EL (cell line): ENCODE data around the gene CPNE5.
"Not testable (repeated sequence)": the region's sequence is repeated elsewhere in the genome, so short reads cannot be mapped to it uniquely, and the experiment has no call there.

Experiments used
- DNase-seq: peaks from one replicate; pipeline ENCODE4 v3.0.0-alpha.2; 2016

The CPNE5 gene

DNA sequence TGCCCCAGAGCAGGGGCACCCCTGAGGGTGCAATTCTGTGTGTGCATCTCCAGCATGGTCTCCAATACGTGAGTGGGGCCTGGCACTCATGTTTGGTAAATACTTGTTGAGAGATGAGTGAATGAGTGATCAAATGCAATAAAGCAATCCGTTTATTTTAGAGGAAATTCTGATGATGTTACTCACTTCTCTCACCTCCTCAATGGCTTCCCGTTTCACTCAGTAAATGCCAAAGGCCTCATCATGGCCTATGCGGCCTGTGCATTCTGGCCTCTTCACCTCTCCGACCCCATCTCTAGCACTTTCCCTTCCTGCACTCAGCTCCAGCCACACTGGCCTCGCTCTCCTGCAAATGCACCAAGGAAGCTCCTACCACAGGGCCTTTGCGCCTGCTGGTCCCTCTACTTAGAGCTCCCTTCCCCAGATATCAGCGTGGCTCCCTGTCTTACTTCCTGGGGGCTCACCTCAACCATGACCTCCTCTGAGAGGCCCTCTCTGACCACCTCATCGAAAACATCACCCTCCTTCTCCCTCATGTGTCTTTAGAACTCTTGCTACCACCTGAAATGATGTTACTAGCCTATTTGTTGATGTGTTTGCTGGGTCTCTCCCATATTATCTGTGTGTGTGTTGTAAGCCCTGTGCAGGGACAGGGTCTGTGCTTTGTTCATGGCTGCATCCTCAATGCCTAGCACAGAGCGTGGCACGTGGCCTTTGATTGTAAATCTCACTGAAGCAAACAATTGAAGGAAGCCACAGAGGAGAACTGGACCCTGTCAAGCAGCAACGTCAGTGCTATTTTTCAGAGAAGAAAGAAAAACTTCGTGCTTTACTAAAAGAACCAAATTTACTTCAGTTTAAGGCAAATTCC is 99.1 kb downstream of the CPNE5 start:
- peak; percentile 50 for DNase-seq

DNA sequence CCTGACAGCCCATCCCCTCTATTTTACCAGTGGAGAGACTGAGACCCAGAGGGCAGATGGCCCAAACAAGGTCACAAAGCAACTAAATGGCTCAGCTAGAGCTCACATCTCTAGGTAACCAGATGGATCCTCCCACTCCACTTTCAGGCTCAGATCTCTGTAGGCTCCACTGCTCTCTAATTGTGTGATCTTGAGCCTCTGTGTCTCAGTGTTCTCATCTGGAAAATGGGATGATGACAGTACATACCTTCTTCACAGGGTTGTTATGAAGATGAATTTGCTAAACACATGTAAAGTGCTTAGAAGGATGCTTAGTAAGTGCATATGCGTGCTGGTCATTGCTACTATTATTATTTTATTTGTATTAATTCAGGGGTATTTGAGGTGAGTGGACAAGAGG is 101.1 kb downstream of the CPNE5 start:
- DNase-seq: no peak

DNA sequence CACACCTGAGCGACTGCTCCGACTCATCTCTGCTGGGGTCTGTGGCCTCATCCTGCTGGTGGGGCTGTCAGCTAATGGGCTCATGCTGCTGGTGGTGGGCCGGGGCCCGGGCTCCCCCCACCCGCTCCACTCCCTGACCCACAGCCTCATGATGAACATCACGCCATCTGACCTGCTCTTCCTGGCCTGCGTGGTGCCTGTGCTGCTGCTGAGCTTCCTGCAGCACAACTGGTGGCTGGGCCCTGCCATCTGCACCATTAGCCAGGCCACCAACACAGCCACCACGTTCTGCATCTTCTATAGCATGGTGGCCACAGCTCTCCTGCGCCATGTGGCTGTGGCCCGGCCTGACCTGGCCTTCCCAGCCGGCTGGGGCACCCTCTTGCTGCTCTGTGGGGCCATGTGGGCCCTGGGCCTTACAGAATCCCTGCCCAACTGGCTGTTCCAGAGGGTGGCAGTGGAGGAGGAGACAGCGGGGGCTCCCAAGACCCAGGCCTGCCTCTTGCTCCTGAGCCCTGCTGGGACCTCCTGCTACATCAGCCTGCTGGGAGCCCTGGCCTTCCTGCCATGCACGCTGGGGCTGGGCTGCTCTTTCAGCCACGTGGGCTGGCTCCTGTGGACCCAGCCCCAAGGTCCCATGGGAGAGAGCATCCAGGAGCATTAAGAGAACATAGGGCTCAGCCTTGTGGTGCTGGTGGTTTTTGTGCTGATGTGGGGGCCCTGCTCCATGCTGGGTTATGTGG is 102.0 kb downstream of the CPNE5 start:
- DNase-seq: no peak

DNA sequence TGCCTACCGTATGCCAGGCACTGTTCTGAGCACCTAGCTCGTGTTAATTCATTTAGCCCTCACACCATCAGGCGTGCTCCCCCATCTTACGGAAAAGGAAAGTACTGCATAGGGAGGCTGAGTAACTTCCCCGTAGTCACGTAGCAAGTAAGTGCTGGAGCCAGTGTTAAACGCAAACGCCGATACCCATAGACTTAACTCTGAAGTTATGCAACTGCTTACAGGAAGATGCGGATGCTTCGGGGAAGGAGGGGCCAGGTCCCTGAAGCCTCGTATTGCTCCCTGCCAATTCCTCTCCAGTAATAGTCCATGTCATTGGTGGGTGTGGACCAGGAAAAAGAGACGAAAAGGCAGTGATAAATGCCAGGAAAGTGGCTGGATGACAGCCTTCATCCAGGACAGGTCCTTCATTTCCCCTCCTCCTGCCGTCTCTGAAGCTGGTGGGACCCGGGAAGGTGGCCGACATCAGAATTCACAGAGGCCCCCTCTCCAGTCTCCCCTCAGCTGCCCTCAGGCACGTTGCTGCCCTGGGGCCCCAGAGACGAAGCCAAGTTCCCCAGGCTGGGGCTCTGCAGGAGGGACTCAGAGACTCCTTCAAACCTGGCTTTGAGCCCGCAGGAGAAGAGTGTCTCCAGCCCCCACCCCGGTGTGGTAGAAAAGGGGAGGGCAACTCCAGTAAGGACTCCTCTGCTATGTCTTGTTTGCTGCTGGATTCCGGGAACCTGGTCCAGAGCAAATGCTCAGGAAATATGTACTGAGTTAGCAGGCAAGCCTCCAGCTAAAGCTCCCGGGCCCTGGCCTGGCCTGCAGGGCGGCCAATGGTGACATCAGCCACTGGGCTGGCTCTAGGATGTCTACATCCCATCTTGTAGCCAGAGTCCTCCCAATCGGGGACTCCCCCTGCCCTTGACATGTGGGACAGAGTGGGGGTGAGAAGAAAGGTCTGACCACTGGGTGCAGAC is 103.9 kb downstream of the CPNE5 start:
- DNase-seq: peak; percentile 78

DNA sequence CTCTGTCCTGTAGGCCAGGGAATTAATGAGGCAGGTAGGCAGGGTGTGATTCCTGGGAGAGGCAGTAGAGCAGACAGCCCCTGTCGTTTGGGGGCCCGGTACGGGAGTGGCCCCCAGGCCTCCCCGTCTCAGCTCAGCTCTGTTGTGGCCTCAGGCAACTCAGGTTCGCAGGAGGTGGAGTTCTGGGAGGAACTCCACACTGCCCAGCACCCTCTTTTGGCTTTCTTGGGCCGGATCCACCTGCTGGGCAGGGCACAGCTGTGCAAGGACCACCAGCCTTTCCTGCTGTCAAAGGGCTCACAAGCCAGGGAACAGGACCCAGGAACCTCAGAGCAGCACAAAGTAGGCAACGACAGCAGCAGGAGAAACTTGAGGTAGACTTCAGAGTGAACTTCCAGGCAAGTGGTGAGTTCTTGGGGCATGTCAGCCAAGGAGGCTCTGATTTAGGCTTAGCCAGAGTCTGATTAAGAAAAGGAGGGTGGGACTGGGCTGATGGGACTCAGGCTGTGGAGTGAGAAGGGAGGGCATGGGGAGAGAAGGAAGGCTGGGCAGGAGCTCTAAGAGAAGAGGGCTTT is 104.7 kb downstream of the CPNE5 start:
- DNase-seq: no peak

DNA sequence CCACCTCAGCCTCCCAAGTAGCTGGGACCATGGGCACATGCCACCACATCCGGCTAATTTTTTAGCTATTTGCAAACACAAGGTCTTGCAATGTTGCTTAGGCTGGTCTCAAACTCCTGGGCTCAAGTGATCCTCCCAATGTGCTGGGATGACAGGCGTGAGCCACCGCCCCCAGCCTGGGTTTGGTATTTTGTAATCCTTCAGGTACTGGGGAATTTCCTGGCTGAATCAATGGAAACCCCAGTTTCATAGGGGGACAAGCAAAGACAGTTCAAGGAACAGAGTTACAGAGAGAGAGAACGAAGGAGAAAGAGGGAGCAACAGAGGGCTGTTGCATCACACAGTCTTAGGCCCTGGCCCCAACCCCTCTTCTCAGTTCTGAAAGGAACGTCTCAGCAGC is 105.9 kb downstream of the CPNE5 start:
- no peak for DNase-seq

DNA sequence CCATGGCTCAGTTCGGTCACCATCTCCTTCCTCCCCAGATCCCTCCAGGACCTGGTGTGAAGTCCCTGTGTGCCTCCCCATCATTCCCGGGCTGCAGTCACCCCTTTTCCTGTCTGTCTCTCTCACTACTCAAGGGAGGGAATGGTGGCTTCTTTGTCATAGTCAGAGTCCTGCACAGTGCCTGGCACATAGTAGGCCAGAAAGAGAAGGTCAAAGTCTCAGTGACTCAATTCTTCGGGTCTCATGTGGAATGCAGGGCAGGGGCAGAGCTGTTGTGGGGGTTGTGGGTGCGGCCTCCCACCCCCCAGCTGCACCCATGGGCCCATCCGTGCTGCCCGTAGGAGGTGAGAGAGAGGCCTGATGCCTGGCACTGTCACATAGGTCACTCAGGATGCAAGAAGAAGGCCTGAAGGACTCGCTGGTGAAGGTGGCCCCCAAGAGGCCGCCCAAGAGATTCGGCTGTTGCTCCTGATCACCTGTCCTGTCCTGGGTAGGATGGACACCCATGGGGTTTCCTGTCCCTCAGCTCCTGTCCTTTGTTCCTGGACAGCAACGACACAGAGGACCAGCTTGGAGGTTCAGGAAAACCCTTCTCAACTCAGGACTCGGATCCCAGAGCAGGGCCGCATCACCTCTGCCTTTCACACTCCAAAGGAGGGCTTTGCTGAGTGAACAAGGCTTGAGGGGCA is 107.5 kb downstream of the CPNE5 start:
- DNase-seq: no peak

DNA sequence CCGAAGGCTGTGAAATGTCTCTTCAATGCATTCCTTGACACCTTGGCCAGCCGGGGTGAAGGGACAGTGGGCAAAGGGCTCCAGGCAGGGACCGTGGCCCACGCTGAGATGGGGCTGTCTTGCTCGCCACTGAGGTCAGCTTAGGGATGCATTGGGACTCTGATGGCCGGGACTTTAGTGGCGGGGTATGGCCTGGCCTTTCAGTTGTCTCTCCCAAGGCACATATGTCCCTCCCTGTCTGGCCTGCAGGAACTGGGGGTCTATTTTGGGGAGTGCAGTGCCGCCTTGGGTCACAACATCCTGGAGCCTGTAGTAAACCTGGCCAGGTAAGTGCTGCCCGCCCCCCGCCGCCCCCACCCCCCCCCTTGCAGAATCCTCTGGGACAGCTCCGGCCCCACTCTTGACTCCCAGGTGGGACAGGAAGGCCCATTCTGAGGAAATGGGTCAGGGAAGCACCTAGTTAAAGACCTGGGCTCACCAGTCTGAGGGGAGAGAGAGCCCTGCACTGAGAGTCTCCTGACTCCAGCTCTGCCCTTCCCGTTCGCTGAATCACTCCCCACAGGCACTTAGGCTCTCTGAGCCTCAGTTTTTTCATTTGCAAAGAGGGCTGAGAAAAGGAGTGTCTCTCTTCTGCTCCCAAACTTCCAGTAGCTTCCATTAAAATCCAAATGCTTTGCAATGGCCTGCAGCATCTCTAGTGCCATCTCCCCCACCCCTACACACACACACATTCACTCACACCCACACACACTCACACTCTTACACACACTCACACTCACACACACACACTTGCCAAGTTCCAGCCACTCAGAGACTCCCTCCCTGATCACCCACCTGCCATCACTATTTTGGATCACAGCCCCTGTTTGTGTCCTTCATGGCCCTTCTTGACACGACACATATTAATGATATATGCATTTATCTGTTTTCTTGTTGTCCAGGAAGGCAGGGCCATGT is 108.5 kb downstream of the CPNE5 start:
- no peak for DNase-seq

DNA sequence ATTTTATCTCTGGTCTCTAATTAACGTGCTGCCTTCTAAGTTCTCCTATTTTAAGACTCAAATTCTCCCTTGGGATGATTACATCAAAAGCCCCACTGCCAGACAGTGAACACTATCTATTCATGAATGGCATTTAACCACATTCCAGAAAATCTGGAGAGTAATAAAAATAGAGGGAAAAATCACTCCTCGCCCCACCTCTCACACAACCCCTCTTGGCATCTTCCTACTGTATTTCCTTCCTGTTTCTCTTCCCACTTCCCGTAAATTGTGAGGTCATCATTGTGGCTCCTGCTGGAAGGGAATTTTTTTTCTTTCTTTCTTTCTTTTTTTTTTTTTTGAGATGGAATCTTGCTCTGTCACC is 110.1 kb downstream of the CPNE5 start:
- peak; percentile 45 for DNase-seq

DNA sequence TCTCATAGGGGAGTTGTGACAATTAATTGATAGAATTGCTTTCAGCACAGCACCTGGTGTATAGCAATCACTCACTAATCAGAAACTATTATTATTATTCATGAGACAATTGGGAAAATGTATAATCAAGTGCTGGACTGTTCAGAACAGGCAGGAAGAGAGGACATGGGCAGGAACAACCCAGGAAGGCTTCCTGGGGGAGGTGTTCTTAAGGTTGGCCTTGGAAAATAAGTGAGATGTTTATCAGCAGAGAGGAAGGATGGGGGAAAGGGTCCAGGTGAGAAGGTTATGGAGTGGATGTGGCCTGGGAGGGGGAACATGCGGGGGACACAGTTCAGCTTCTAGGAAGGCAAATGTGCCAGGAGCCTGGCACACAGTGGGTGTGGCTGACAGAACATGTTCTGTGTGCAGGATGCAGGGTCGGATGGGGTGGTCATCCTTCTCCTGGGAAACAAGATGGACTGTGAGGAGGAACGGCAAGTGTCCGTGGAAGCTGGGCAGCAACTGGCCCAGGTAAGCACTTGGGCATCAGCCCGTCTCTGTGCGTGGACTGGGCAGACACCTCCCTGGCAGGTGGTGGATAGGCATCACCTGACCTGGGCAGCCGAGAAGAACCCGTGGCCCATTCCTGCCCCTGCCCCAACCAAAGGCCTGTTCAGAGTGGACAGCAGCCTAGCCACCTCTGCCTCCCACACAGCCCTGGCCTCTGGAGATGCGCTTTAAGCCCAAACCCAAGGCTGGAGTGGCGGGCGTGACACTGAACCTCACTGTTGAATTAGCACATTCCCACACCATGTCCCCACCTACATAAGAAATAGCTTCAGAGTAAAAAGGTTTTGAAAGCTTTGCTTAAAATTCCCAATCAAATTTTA is 110.7 kb downstream of the CPNE5 start:
- DNase-seq: no peak

DNA sequence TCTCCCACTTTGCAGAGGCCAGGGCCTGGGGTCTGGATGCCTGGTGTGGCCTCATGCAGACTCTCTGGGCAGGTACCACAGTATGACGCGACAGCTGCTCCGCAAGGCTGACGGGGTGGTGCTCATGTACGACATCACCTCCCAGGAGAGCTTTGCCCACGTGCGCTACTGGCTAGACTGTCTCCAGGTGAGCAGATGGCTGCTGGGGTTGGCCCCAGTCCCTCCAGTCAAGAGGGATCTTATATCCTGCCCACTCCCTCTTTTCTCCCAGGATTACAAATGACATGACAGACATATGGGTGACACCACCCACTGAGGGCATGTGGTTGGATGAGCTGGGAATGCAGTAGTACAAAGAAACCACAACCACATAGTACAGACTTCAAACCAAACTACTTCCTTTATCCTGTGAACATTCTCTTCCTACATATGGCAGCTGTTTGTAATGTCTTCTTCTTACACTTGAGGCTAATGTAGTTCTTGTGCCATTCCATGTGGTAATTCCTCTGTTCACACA is 111.7 kb downstream of the CPNE5 start:
- peak; percentile 23 for DNase-seq

DNA sequence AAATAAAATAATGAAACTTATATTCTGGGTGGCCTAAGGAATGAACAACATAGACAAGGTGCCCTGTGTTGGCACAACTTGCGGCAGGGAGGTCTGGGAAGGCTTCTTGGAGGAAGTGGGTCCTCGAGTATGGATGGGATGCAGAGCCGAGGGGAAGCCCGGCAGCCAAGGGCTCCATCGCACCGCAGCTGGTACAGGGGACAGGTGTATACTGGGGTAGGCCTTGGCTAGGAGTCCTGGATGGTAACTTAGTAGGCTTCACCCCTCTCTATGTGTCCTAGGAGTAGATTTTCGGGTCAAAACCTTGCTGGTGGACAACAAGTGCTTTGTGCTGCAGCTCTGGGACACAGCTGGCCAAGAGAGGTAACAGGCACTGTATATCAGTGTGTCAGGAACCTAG is 113.7 kb downstream of the CPNE5 start:
- DNase-seq: no peak

DNA sequence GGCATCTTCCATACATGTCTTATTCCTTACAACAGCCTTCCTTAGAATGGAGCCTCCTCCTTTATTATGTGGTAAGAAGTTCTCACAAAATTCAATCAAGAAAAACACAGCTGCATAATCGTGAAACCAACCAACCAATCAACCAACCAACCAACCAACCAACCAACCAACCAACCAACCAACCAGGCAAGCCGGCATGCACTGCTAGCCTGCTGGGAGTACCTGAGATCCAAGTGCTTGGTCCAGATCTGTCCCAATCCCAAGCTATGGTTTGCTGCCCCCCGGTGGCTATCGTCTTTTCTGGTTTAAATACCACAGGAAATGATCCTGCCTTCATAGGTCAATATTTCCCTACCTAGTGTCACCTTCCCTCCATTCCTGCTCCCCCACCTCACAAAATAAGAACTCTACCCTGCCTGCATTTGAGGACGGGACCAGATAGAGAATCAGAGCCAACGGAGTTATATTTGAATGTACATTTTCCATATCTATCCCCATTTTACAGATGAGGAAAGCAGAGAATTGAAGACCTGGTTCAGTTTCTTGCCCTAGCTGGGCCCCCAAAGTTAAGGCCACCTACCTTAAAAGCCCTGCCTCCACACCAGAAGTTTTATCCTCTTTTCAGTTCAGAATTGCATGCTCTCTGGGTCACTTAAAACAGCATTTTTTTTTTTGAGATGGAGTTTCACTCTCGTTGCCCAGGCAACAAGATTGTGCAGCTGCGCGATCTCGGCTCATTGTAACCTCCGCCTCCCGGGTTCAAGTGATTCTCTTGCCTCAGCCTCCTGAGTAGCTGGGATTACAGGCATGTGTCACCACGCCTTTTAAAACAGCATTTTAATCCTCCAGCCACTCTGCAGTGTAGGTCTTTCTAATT is 114.5 kb downstream of the CPNE5 start:
- DNase-seq: peak; percentile 65

DNA sequence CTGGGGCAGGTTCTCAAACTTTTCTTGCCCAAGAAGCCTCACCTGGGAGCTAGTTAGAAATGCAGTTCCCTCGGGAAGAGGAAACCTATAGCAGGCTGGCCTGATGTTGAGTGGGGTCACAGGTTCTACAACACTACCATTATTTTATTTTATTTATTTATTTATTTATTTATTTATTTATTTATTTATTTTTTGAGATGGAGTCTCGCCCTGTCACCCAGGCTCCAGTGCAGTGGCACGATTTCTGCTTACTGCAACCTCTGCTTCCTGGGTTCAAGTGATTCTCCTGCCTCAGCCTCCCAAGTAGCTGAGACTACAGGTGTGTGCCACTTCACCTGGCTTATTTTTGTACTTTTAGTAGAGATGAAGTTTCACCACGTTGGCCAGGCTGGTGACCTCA is 115.3 kb downstream of the CPNE5 start:
- not testable (repeated sequence) for DNase-seq

DNA sequence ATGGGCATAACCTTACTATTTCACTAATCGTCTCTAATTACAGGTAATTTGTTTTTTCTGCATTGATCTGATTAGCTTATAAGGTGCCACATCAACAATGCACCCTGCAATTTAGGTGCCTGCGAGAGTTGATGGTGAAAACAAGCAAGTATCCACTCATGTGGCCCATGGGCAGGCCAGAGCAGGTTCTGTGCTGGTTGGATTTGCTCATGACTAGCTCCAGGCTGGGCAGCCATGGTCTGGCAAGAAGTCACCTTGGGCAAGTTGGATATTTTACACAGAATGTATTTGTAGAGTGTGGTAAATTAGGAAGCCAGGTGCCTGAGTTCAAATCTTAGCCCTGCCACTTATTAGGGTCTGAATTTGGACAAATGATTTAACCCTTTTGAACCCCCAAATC is 116.4 kb downstream of the CPNE5 start:
- no peak for DNase-seq

DNA sequence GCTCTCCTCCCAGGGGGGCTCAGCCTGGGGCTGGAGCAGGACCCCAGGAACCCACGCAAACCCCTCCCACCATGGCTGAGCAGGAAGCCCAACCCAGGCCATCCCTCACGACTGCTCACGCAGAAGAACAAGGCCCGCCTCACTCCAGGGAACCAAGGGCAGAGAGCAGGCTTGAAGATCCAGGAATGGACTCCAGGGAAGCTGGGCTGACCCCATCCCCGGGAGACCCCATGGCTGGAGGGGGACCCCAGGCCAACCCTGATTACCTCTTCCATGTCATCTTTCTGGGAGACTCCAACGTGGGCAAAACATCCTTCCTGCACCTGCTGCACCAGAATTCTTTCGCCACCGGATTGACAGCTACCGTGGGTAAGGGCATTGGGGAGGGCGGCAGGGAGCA is 116.9 kb downstream of the CPNE5 start:
- no peak for DNase-seq

DNA sequence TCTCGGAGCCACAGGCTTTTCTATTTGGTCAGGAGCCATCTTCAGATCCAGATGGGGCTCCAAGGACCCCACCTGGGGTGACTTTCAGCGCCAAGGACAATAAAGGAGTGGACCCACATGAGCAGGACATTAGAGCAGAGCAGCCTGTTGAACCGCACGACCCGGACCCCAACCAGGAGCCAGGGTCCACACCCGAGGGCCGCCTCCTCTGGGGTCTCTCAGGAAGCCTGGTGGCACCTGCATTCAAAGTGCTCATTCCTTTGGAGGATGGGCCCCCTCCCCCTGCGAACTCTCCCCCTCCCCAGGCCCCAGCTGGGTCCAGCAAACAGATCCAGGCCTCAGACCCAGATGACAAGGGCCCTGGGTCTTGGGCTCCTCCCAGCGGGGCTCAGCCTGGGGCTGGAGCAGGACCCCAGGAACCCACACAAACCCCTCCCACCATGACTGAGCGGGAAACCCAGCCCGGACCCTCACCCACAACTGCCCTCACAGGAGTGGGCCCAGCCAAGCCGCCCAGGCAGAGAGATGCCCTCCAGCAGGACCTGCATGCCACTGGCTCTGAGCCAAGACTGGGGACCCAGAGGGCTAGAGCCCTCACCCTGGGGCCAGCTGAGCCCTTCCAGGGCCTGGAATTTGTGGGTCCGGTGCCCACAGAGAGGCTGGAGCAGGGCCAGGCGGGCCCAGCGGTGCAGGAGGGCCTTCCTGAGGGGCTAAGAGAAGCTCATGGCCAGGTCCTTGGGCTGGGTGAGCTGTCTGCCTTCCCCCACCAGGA is 117.7 kb downstream of the CPNE5 start:
- no peak for DNase-seq
